Mesenchymal stem cell (in vitro differentiated cells and primary cell): ENCODE results near the gene SEMA3B.

ENCODE experiments used
- DNase-seq: peaks from one replicate; pipeline ENCODE4 v3.0.0-alpha.2; 2013
- H2AFZ ChIP-seq: one replicate; pipeline ENCODE4 v1.6.1; 2013; ENCODE audit warnings: low read depth, mild to moderate bottlenecking, control low read depth, inconsistent platforms, low read length, moderate library complexity
- H2AK5ac ChIP-seq: 2 replicates; pipeline ENCODE4 v1.6.1; 2013; ENCODE audit warnings: low read length, moderate library complexity, mild to moderate bottlenecking, inconsistent platforms; ENCODE audit not compliant: severe bottlenecking
- H2BK120ac ChIP-seq: one replicate; pipeline ENCODE4 v1.6.1; 2013; ENCODE audit warnings: low read depth, mild to moderate bottlenecking, inconsistent platforms, low read length, moderate library complexity
- H2BK12ac ChIP-seq, 2 experiments: one replicate each; pipeline ENCODE4 v1.6.1; 2013; ENCODE audit warnings: inconsistent platforms in 2 of 2, low read length in 2 of 2, mild to moderate bottlenecking in 2 of 2, moderate library complexity in 2 of 2, control low read depth in 1 of 2
- H2BK15ac ChIP-seq: one replicate; pipeline ENCODE4 v1.6.1; 2013; ENCODE audit warnings: mild to moderate bottlenecking, low read depth, inconsistent platforms; ENCODE audit not compliant: poor library complexity, severe bottlenecking
- H2BK5ac ChIP-seq: 2 replicates; pipeline ENCODE4 v1.6.1; 2013; ENCODE audit warnings: low read depth, mild to moderate bottlenecking, low read length, control low read depth, inconsistent platforms; ENCODE audit not compliant: poor library complexity, severe bottlenecking
- H3K14ac ChIP-seq, 2 experiments: one replicate each; pipeline ENCODE4 v1.6.1; 2013; ENCODE audit warnings: inconsistent platforms in 2 of 2, low read length in 2 of 2, control low read depth in 1 of 2, mild to moderate bottlenecking in 1 of 2, moderate library complexity in 1 of 2
- H3K18ac ChIP-seq, 2 experiments: one replicate each; pipeline ENCODE4 v1.6.1; 2013; ENCODE audit warnings: inconsistent platforms in 2 of 2, low read length in 2 of 2, control low read depth in 1 of 2, low read depth in 1 of 2, mild to moderate bottlenecking in 1 of 2
- H3K23ac ChIP-seq, 2 experiments: one replicate each; pipeline ENCODE4 v1.6.1; 2013; ENCODE audit warnings: inconsistent platforms in 2 of 2, low read length in 2 of 2, mild to moderate bottlenecking in 2 of 2, moderate library complexity in 2 of 2, control low read depth in 1 of 2
- H3K27ac ChIP-seq: 2 replicates; pipeline ENCODE4 v1.5.1; 2013; ENCODE audit warnings: mild to moderate bottlenecking, moderate library complexity, low read length, control low read depth, inconsistent platforms; ENCODE audit not compliant: poor library complexity, severe bottlenecking
- H3K27me3 ChIP-seq, 2 experiments: 2 replicates each; pipeline versions ENCODE4 v1.6.1 to v1.7.0; 2013; ENCODE audit warnings: low read length in 2 of 2, mild to moderate bottlenecking in 2 of 2, moderate library complexity in 2 of 2, control low read depth in 1 of 2, inconsistent platforms in 1 of 2; ENCODE audit not compliant: control insufficient read depth in 1 of 2, insufficient read depth in 1 of 2
- H3K36me3 ChIP-seq, 2 experiments: 2 replicates each; pipeline versions ENCODE4 v1.6.1 to v1.7.0; 2013; ENCODE audit warnings: low read length in 2 of 2, control low read depth in 1 of 2, inconsistent platforms in 1 of 2, low read depth in 1 of 2, mild to moderate bottlenecking in 1 of 2; ENCODE audit not compliant: insufficient read depth in 2 of 2, control insufficient read depth in 1 of 2
- H3K4ac ChIP-seq, 2 experiments: one replicate each; pipeline ENCODE4 v1.6.1; 2013; ENCODE audit warnings: inconsistent platforms in 2 of 2, low read length in 2 of 2, mild to moderate bottlenecking in 2 of 2, moderate library complexity in 2 of 2, control low read depth in 1 of 2, low read depth in 1 of 2
- H3K4me1 ChIP-seq: 2 replicates; pipeline ENCODE4 v1.6.1; 2013; ENCODE audit warnings: low read depth, low read length, control low read depth; ENCODE audit not compliant: control insufficient read depth, insufficient read depth
- H3K4me2 ChIP-seq: 2 replicates; pipeline ENCODE4 v1.6.1; 2013; ENCODE audit warnings: low read length, mild to moderate bottlenecking, inconsistent platforms; ENCODE audit not compliant: poor library complexity, severe bottlenecking
- H3K4me3 ChIP-seq, 2 experiments: 2 replicates each; pipeline versions ENCODE4 v1.5.1 to v1.7.0; 2013; ENCODE audit warnings: low read length in 2 of 2, mild to moderate bottlenecking in 2 of 2, control low read depth in 1 of 2, low read depth in 1 of 2; ENCODE audit not compliant: insufficient read depth in 1 of 2
- H3K79me1 ChIP-seq: replicated peaks from 2 replicates; pipeline ENCODE4 v1.6.1; 2013; ENCODE audit warnings: mild to moderate bottlenecking, control low read depth, low read length, inconsistent platforms; ENCODE audit not compliant: poor library complexity, severe bottlenecking
- H3K9ac ChIP-seq: 2 replicates; pipeline ENCODE4 v1.7.0; 2013; ENCODE audit warnings: mild to moderate bottlenecking, low read length, moderate library complexity
- H3K9me3 ChIP-seq: 2 replicates; pipeline ENCODE4 v1.7.0; 2013; ENCODE audit warnings: mild to moderate bottlenecking, low read length; ENCODE audit not compliant: control insufficient read depth
- H4K8ac ChIP-seq: one replicate; pipeline ENCODE4 v1.6.1; 2013; ENCODE audit warnings: inconsistent platforms, mild to moderate bottlenecking, low read length, moderate library complexity
- H4K91ac ChIP-seq: one replicate; pipeline ENCODE4 v1.6.1; 2013; ENCODE audit warnings: mild to moderate bottlenecking, low read length, inconsistent platforms
- WGBS: methylation state at CpG from one replicate; pipeline ENCODE4 v1.1.7; 2013; ENCODE audit warnings: mixed read lengths; 5-methylcytosine and 5-hydroxymethylcytosine counted together

The SEMA3B gene

GRCh38 chr3:50299638-50299928 lies 30.6 kb downstream of the SEMA3B start:
- Histone ChIP-seq H2BK120ac (no peak overlapping the region), H3K27me3 (no peaks in the 10 kb centered on the region), H3K4me3 (peak overlapping the region; percentile 48 to 73), H3K4me2 (peak overlapping the region; percentile 85), H3K36me3 (peaks cover 5 to 12% of the 10 kb centered on the region in 2 experiments), H3K9ac (peak overlapping the region; percentile 83), H3K27ac (peak overlapping the region; percentile 11), H3K4me1 (peaks cover 35% of the 10 kb centered on the region), H3K4ac (peak overlapping the region in 1 of 2 experiments; percentile 47), H2BK5ac (no peak overlapping the region), H3K79me1 (peaks cover 14% of the 10 kb centered on the region), H2BK15ac (no peak overlapping the region), H2AFZ (no peak overlapping the region), H3K18ac (peak overlapping the region; percentile 50 to 71), H2BK12ac (no peak overlapping the region), H2AK5ac (no peak overlapping the region), H4K8ac (no peak overlapping the region), H3K14ac (peak overlapping the region in 1 of 2 experiments; percentile 11), H4K91ac (peak overlapping the region; percentile 8), H3K23ac (no peak overlapping the region), H3K9me3 (no peaks in the 10 kb centered on the region)
- DNase-seq = no peak
- WGBS = 2% methylated on average over 12 of the region's 12 CpGs

- peak overlapping the region in 1 of 2 experiments; percentile 15 for H2BK12ac ChIP-seq
- H4K8ac ChIP-seq = peak overlapping the region; percentile 33
- H3K27me3 ChIP-seq = no peaks in the 10 kb centered on the region
- 76% methylated on average over 12 of the region's 12 CpGs for WGBS
- H3K4me2 ChIP-seq = peak overlapping the region; percentile 85
- H4K91ac ChIP-seq = peak overlapping the region; percentile 8
- H2BK120ac ChIP-seq = no peak overlapping the region
- DNase-seq = peak; percentile 45
- H3K9me3 ChIP-seq = no peaks in the 10 kb centered on the region
- peak overlapping the region in 1 of 2 experiments; percentile 47 for H3K4ac ChIP-seq
- no peak overlapping the region for H2AK5ac ChIP-seq
- H3K9ac ChIP-seq = peak overlapping the region; percentile 83
- peaks cover 36% of the 10 kb centered on the region for H3K4me1 ChIP-seq
- peak overlapping the region in 1 of 2 experiments; percentile 30 for H3K14ac ChIP-seq
- H2BK5ac ChIP-seq = no peak overlapping the region
- H2BK15ac ChIP-seq = no peak overlapping the region
- H3K27ac ChIP-seq = peak overlapping the region; percentile 11
- no peak overlapping the region for H2AFZ ChIP-seq
- H3K18ac ChIP-seq = peak overlapping the region; percentile 50 to 71
- H3K79me1 ChIP-seq = peaks cover 14% of the 10 kb centered on the region
- peak overlapping the region; percentile 48 to 73 for H3K4me3 ChIP-seq
- H3K23ac ChIP-seq = no peak overlapping the region
- H3K36me3 ChIP-seq = peaks cover 5 to 12% of the 10 kb centered on the region in 2 experiments
These were observed 31.2 kb downstream of the SEMA3B start for GRCh38 chr3:50299929-50300680.

- Histone ChIP-seq H4K8ac (no peak overlapping the region), H3K18ac (no peak overlapping the region), H4K91ac (no peak overlapping the region), H3K9me3 (no peaks in the 10 kb centered on the region), H3K27ac (no peak overlapping the region), H3K79me1 (peaks cover 14% of the 10 kb centered on the region), H2BK15ac (no peak overlapping the region), H3K27me3 (no peaks in the 10 kb centered on the region), H2BK5ac (no peak overlapping the region), H3K23ac (no peak overlapping the region), H3K4me1 (peaks cover 36% of the 10 kb centered on the region), H2AK5ac (no peak overlapping the region), H3K4me3 (peak overlapping the region in 1 of 2 experiments; percentile 73), H2AFZ (no peak overlapping the region), H2BK12ac (peak overlapping the region in 1 of 2 experiments; percentile 34), H3K4ac (no peak overlapping the region), H3K36me3 (peaks cover 3 to 12% of the 10 kb centered on the region in 2 experiments), H3K14ac (no peak overlapping the region), H2BK120ac (no peak overlapping the region), H3K4me2 (no peak overlapping the region), H3K9ac (peak overlapping the region; percentile 83)
- DNase-seq = no peak
- WGBS = 90% methylated on average over 6 of the region's 6 CpGs
These were observed 31.8 kb downstream of the SEMA3B start for GRCh38 chr3:50300681-50301254.
